K562 (cell line): ENCODE results near the gene ATP13A2. TPM values are rescaled to one million over a fixed set of nuclear protein-coding genes. Genes with fewer than 3 reads are reported as not detected.

Experiments used
- ATAC-seq: fragments of 200-7000 bp; cut with Tn5 transposase; 3 replicates; pipeline ENCODE4 v1.9.1; 2020; ENCODE audit warnings: moderate library complexity
- BruUV-seq: library from RNA; stranded (reverse); fragments of 400-500 nt; replicated peaks from 2 replicates; lab custom pipeline; 2021; lab: Mats Ljungman, UMichigan
- CTCF ChIA-PET: fragments of 300-600 bp; formaldehyde crosslinking; extraction: SDS; loops from one replicate; lab custom pipeline; 2021; ENCODE audit warnings: low intra/inter-chr PET ratio; lab: Yijun Ruan, JAX
- POLR2A ChIA-PET: fragments of 300-600, 350-650 bp; sonication (Branson Sonifier 250); formaldehyde crosslinking; extraction: SDS; loops from one replicate; lab custom pipeline; 2021; ENCODE audit warnings: antibody characterized with exemption, inconsistent platforms; lab: Yijun Ruan, JAX
- DNase-seq, 4 experiments: peaks; one replicate each; pipeline versions ENCODE4 v3.0.0 to v3.0.0-alpha.2; 2011 to 2018; ENCODE audit warnings: low spot score in 3 of 4, mixed read lengths in 3 of 4; ENCODE audit errors: extremely low read depth in 1 of 4
- FAIRE-seq: peaks from 2 replicates; lab custom pipeline; 2011; peaks lifted over from hg19 to GRCh38; lab: Jason Lieb, UNC
- H2AFZ ChIP-seq: 2 replicates; pipeline ENCODE4 v1.6.0; 2011; ENCODE audit warnings: low read depth, low read length, control low read depth, inconsistent platforms
- H3K27ac ChIP-seq: fragments of 200-600 bp; 3 replicates; pipeline ENCODE4 v1.8.0; 2011; ENCODE audit warnings: low read depth, mild to moderate bottlenecking, control low read depth, inconsistent platforms, low read length, moderate library complexity, mixed read lengths; ENCODE audit errors: extremely low read depth
- H3K27me3 ChIP-seq, 2 experiments: fragments of 300-600 bp in 1 of 2; 2 replicates in 1 of 2; 3 replicates in 1 of 2; pipeline versions ENCODE4 v1.6.0 to v1.8.0; 2011; ENCODE audit warnings: inconsistent platforms in 2 of 2, low read length in 2 of 2, mild to moderate bottlenecking in 1 of 2, mixed read lengths in 1 of 2, moderate library complexity in 1 of 2; ENCODE audit not compliant: control insufficient read depth in 2 of 2, insufficient read depth in 2 of 2
- H3K36me3 ChIP-seq: fragments of 300-600 bp; 3 replicates; pipeline ENCODE4 v1.8.0; 2011; ENCODE audit warnings: mild to moderate bottlenecking, low read length, inconsistent platforms; ENCODE audit not compliant: control insufficient read depth, insufficient read depth
- H3K4me1 ChIP-seq, 2 experiments: fragments of 200-600 bp in 1 of 2; replicated peaks in 1 of 2; 2 replicates in 1 of 2; 3 replicates in 1 of 2; pipeline versions ENCODE4 v1.5.1 to v1.8.0; 2011; ENCODE audit warnings: inconsistent platforms in 2 of 2, low read length in 2 of 2, mild to moderate bottlenecking in 1 of 2, mixed read lengths in 1 of 2, moderate library complexity in 1 of 2; ENCODE audit not compliant: control insufficient read depth in 2 of 2, insufficient read depth in 2 of 2
- H3K4me2 ChIP-seq: 2 replicates; pipeline ENCODE4 v1.6.1; 2011; ENCODE audit warnings: low read length, control low read depth, inconsistent platforms, mixed read lengths; ENCODE audit not compliant: insufficient read depth
- H3K4me3 ChIP-seq: fragments of 200-600 bp; sonication (generic), shearing (Covaris generic); 2 replicates; pipeline ENCODE4 v1.5.1; 2016; ENCODE audit warnings: control low read depth, inconsistent platforms
- H3K79me2 ChIP-seq: fragments of 200-600 bp; 3 replicates; pipeline ENCODE4 v1.8.0; 2011; ENCODE audit warnings: low read length, inconsistent platforms; ENCODE audit not compliant: control insufficient read depth, insufficient read depth
- H3K9ac ChIP-seq, 2 experiments: 2 replicates each; pipeline versions ENCODE4 v1.6.0 to v1.6.1; 2011; ENCODE audit warnings: low read depth in 2 of 2, low read length in 2 of 2, control low read depth in 1 of 2, inconsistent platforms in 1 of 2, mild to moderate bottlenecking in 1 of 2, mixed read lengths in 1 of 2; ENCODE audit not compliant: insufficient read depth in 1 of 2
- H3K9me1 ChIP-seq: one replicate; pipeline ENCODE4 v1.6.0; 2011; ENCODE audit warnings: inconsistent platforms, mild to moderate bottlenecking, low read length, moderate library complexity; ENCODE audit not compliant: control insufficient read depth, insufficient read depth
- H3K9me3 ChIP-seq: replicated peaks from 2 replicates; pipeline ENCODE4 v1.5.1; 2011; ENCODE audit warnings: low read depth, low read length, inconsistent platforms; ENCODE audit not compliant: control insufficient read depth, insufficient read depth
- H4K20me1 ChIP-seq: replicated peaks from 2 replicates; pipeline ENCODE4 v1.6.1; 2011; ENCODE audit warnings: low read length, inconsistent platforms, mixed read lengths; ENCODE audit not compliant: control insufficient read depth, insufficient read depth
- CHD2 ChIP-seq: IDR thresholded peaks from 2 replicates; pipeline ENCODE4 v1.6.1; 2011; ENCODE audit warnings: low read depth, low read length
- HDGF ChIP-seq: fragments of 450-650 bp; IDR thresholded peaks from 2 replicates; pipeline ENCODE4 v1.6.1; 2016
- MIER1 ChIP-seq: fragments of 450-650 bp; IDR thresholded peaks from 2 replicates; pipeline ENCODE4 v1.6.1; 2016; ENCODE audit warnings: antibody characterized with exemption, mild to moderate bottlenecking, low read depth
- PYGO2 ChIP-seq: fragments of 450-650 bp; IDR thresholded peaks from 2 replicates; pipeline ENCODE4 v1.6.1; 2016; ENCODE audit warnings: mild to moderate bottlenecking, missing genetic modification characterization, moderate library complexity, missing compliant biosample characterization
- RBM17 ChIP-seq: fragments of 200-400 bp; formaldehyde crosslinking; IDR thresholded peaks from 2 replicates; pipeline ENCODE4 v1.6.1; 2017; ENCODE audit warnings: low read depth, mild to moderate bottlenecking, low read length, borderline replicate concordance
- RFX1 ChIP-seq: fragments of 450-650 bp; IDR thresholded peaks from 2 replicates; pipeline ENCODE4 v1.6.1; 2016; ENCODE audit warnings: mild to moderate bottlenecking, moderate library complexity
- TAF1 ChIP-seq: IDR thresholded peaks from 2 replicates; pipeline ENCODE4 v1.6.1; 2011; ENCODE audit warnings: mild to moderate bottlenecking, low read length, moderate library complexity; ENCODE audit not compliant: insufficient read depth, control insufficient read depth, severe bottlenecking; ENCODE audit errors: extremely low read depth
- THRAP3 ChIP-seq: fragments of 450-650 bp; IDR thresholded peaks from 2 replicates; pipeline ENCODE4 v1.6.1; 2016; ENCODE audit warnings: mild to moderate bottlenecking, inconsistent platforms, borderline replicate concordance
- TSC22D4 ChIP-seq: fragments of 450-650 bp; IDR thresholded peaks from 2 replicates; pipeline ENCODE4 v1.6.1; 2016; ENCODE audit warnings: missing genetic modification characterization, missing biosample characterization, control low read depth
- WHSC1 ChIP-seq: IDR thresholded peaks from one replicate; pipeline ENCODE4 v1.6.1; 2012; ENCODE audit warnings: low read length, control low read depth, inconsistent platforms
- YY1 ChIP-seq, 3 experiments: IDR thresholded peaks; 2 replicates each; pipeline ENCODE4 v1.6.1; 2011; ENCODE audit warnings: low read length in 2 of 3, mild to moderate bottlenecking in 2 of 3, moderate library complexity in 2 of 3, borderline replicate concordance in 1 of 3, control low read depth in 1 of 3, low read depth in 1 of 3; ENCODE audit not compliant: insufficient read depth in 3 of 3, insufficient replicate concordance in 2 of 3, control insufficient read depth in 1 of 3, insufficient read length in 1 of 3; ENCODE audit errors: extremely low read depth in 1 of 3
- ZNF384 ChIP-seq: IDR thresholded peaks from 2 replicates; pipeline ENCODE4 v1.6.1; 2012; ENCODE audit warnings: low read depth, low read length, improper control_type of control experiment
- ZNF785 ChIP-seq: fragments of 250-450 bp; sonication (Bioruptor Pico); IDR thresholded peaks from 2 replicates; pipeline ENCODE4 v1.4.0; 2020; ENCODE audit warnings: mild to moderate bottlenecking
- WGBS: fragments of 100-300 bp; shearing (Covaris generic); methylation state at CpG from one replicate; pipeline ENCODE4 v1.1.6; 2016; ENCODE audit warnings: low coverage, mixed read lengths; ENCODE audit not compliant: insufficient coverage; ENCODE audit errors: missing lambda C conversion rate; 5-methylcytosine and 5-hydroxymethylcytosine counted together
- in situ Hi-C: fragments of 300-500 bp; cut with MboI; formaldehyde crosslinking; loops from 4 replicates; pipeline ENCODE4 v1.15.0; 2018; ENCODE audit warnings: inconsistent platforms, mixed read lengths
- intact Hi-C: fragments of 100-400 bp; cut with micrococcal nuclease; formaldehyde crosslinking; loops from 2 replicates; pipeline ENCODE4 v1.14.2; 2022
- polyA plus RNA-seq, 8 experiments: library from polyadenylated mRNA; depleted of rRNA in 4 of 8; stranded (reverse) in 5 of 8; unstranded in 3 of 8; fragments of >200 nt; fragmentation: Nextera tagmentation in 2 of 8; fragmentation: Illumina TruSeq in 1 of 8; extraction: Ambion mirVana in 2 of 8; extraction: Trizol in 1 of 8; gene quantifications; 2 replicates each; pipeline versions ENCODE4 v1.2.1 to v1.2.3, GENCODE V29; 2011 to 2014; ENCODE audit warnings: inconsistent platforms in 1 of 8, missing spikeins in 1 of 8
- total RNA-seq, 7 experiments: library from RNA; depleted of rRNA in 6 of 7; stranded (reverse); fragments of >200 nt in 6 of 7; fragmentation: Illumina TruSeq in 2 of 7; extraction: Trizol in 2 of 7; gene quantifications; 2 replicates each; pipeline versions ENCODE4 v1.2.1 to v1.2.3, GENCODE V29; 2011 to 2021; ENCODE audit warnings: low replicate concordance in 1 of 7
- TF ChIP-seq, protein P1 (sequence below): IDR thresholded peaks from 2 replicates; pipeline ENCODE4 v1.6.1; 2014; ENCODE audit warnings: antibody characterized with exemption
- TF ChIP-seq, protein P2 (sequence below), 2 experiments: fragments of 450-650 bp in 1 of 2; IDR thresholded peaks; 2 replicates each; pipeline ENCODE4 v1.6.1; 2011 to 2017; ENCODE audit warnings: low read depth in 2 of 2, antibody characterized with exemption in 1 of 2, borderline replicate concordance in 1 of 2, low read length in 1 of 2, mild to moderate bottlenecking in 1 of 2, mixed read lengths in 1 of 2; ENCODE audit not compliant: control insufficient read depth in 1 of 2

The ATP13A2 gene
- total and polyA plus RNA-seq, 9 of the 15 experiments (the other 6 are each of a cell fraction or from before 2014, with no cell fraction given), result 0.36 to 56.3 (median 16.3) TPM

DNA sequence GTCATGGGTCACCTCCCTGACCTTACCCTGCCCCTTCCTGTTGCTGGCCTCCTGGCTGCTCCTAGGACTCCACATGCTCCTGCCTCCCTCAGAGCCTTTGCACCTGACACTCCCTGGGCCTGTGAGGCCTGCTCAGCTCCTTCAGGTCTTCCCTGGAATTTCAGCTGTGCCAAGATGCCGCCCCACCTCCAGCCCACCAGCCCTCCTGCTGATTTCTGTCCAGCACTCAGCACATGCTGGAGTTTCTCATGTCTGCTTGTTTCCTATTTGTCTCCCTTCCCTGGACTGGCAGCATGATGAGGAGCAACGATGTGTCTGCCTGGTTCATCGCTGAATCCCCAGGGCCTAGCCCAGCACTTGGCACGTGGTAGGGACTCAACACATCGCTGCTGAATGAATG lies 34.4 kb downstream of the ATP13A2 start:
- H3K9me3 ChIP-seq, result no peaks in the 10 kb centered on the region
- no peak overlapping the region for H2AFZ ChIP-seq
- ATAC-seq (no peak), FAIRE-seq (no peak), DNase-seq (no peak)
- H3K79me2 ChIP-seq, result no peaks in the 10 kb centered on the region
- no peaks in the 10 kb centered on the region for H3K9me1 ChIP-seq
- H3K9ac ChIP-seq, result peak overlapping the region in 1 of 2 experiments; percentile 52; a peak in 2 of 4 replicates
- no peak overlapping the region for H3K4me3 ChIP-seq
- H3K27ac ChIP-seq, result no peak overlapping the region
- H3K27me3 ChIP-seq, result peaks cover 21 to 29% of the 10 kb centered on the region in 2 experiments; a peak in 4 of 5 replicates
- no peaks in the 10 kb centered on the region for H3K36me3 ChIP-seq
- intact Hi-C loops, result no loop called here
- peaks cover 0 to 45% of the 10 kb centered on the region in 2 experiments; a peak in 2 of 5 replicates for H3K4me1 ChIP-seq
- ChIA-PET CTCF (no interaction called here), POLR2A (interaction anchor here (1.0 kb wide), 2 partner anchors 12 to 72 kb away, joined by 5 to 7 read pairs; no protein-coding TSS in a partner anchor)
- peaks cover 21% of the 10 kb centered on the region; the same call in 1 of the 2 replicates for H4K20me1 ChIP-seq
- in situ Hi-C loops, result no loop called here
- BruUV-seq, result no TSS peak
- H3K4me2 ChIP-seq, result no peak overlapping the region
- 53% methylated on average over 5 of the region's 5 CpGs for WGBS
- TF ChIP-seq ZNF384, result no peak
- TF ChIP-seq, protein P1, sequence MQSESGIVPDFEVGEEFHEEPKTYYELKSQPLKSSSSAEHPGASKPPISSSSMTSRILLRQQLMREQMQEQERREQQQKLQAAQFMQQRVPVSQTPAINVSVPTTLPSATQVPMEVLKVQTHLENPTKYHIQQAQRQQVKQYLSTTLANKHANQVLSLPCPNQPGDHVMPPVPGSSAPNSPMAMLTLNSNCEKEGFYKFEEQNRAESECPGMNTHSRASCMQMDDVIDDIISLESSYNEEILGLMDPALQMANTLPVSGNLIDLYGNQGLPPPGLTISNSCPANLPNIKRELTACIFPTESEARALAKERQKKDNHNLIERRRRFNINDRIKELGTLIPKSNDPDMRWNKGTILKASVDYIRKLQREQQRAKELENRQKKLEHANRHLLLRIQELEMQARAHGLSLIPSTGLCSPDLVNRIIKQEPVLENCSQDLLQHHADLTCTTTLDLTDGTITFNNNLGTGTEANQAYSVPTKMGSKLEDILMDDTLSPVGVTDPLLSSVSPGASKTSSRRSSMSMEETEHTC, result no peak
- TF ChIP-seq TSC22D4 (tag), result no peak
- TF ChIP-seq WHSC1, result no peak
- TF ChIP-seq RFX1, result no peak
- TF ChIP-seq ZNF785, result no peak
- TF ChIP-seq, protein P2, sequence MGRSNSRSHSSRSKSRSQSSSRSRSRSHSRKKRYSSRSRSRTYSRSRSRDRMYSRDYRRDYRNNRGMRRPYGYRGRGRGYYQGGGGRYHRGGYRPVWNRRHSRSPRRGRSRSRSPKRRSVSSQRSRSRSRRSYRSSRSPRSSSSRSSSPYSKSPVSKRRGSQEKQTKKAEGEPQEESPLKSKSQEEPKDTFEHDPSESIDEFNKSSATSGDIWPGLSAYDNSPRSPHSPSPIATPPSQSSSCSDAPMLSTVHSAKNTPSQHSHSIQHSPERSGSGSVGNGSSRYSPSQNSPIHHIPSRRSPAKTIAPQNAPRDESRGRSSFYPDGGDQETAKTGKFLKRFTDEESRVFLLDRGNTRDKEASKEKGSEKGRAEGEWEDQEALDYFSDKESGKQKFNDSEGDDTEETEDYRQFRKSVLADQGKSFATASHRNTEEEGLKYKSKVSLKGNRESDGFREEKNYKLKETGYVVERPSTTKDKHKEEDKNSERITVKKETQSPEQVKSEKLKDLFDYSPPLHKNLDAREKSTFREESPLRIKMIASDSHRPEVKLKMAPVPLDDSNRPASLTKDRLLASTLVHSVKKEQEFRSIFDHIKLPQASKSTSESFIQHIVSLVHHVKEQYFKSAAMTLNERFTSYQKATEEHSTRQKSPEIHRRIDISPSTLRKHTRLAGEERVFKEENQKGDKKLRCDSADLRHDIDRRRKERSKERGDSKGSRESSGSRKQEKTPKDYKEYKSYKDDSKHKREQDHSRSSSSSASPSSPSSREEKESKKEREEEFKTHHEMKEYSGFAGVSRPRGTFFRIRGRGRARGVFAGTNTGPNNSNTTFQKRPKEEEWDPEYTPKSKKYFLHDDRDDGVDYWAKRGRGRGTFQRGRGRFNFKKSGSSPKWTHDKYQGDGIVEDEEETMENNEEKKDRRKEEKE (IDR thresholded peaks at IDR 0.05; ENCODE audit: borderline replicate concordance in 1 of 2, control insufficient read depth in 1 of 2, low read depth in 2 of 2, low read length in 1 of 2), result no peak
- no peak for TF ChIP-seq CHD2
- TF ChIP-seq YY1 (IDR thresholded peaks at IDR 0.05; ENCODE audit: borderline replicate concordance in 1 of 3, control insufficient read depth in 1 of 3, extremely low read depth in 1 of 3, insufficient read depth in 3 of 3, insufficient read length in 1 of 3, insufficient replicate concordance in 2 of 3, low read depth in 1 of 3, low read length in 2 of 3), result no peak
- no peak for TF ChIP-seq RBM17
- no peak for TF ChIP-seq THRAP3
- TF ChIP-seq PYGO2 (tag), result no peak
- no peak for TF ChIP-seq HDGF
- no peak for TF ChIP-seq MIER1
- TF ChIP-seq TAF1, result no peak
